GM10266 (cell line): ENCODE measurements around the gene BMP2K.

Source experiments
- DNase-seq: peaks from one replicate; pipeline ENCODE4 v3.0.0; 2012; ENCODE audit errors: extremely low spot score
- CTCF ChIP-seq: IDR thresholded peaks from 2 replicates; pipeline ENCODE4 v1.5.1; 2012; ENCODE audit warnings: mild to moderate bottlenecking, low read depth; ENCODE audit not compliant: control insufficient read depth, insufficient read depth; ENCODE audit errors: missing control alignments

Gene BMP2K

GRCh38 chr4:78737973-78738372 is 38.2 kb upstream of the BMP2K start:
- DNase-seq, result no peak
- TF ChIP-seq CTCF, result no peak

- DNase-seq, result no peak
- no peak for TF ChIP-seq CTCF
These were observed 33.9 kb upstream of the BMP2K start for GRCh38 chr4:78742300-78742699.

- no peak for DNase-seq
- TF ChIP-seq CTCF, result no peak
These were observed 28.7 kb upstream of the BMP2K start for GRCh38 chr4:78747475-78747922.

- TF ChIP-seq CTCF, result no peak
- DNase-seq, result no peak
These were observed 27.8 kb upstream of the BMP2K start for GRCh38 chr4:78748381-78748780.

GRCh38 chr4:78749258-78749971 is 26.7 kb upstream of the BMP2K start:
- no peak for TF ChIP-seq CTCF

GRCh38 chr4:78749972-78750727 is 26.0 kb upstream of the BMP2K start:
- DNase-seq, result no peak
- no peak for TF ChIP-seq CTCF

More at GRCh38 chr4:78749258-78749971, 26.7 kb upstream of the BMP2K start:
- no peak for DNase-seq

- no peak for TF ChIP-seq CTCF
- DNase-seq, result no peak
These were observed 23.1 kb upstream of the BMP2K start for GRCh38 chr4:78753091-78753490.
